GM19452 (cell line): ENCODE results near the gene DOCK4.
"Not testable (repeated sequence)": the region's sequence is repeated elsewhere in the genome, so short reads cannot be mapped to it uniquely, and the experiment has no call there.

ENCODE experiments used
- ATAC-seq: cut with Tn5 transposase; IDR thresholded peaks from one replicate; pipeline ENCODE4 v1.9.1; 2021; ENCODE audit not compliant: unreplicated experiment

DOCK4 gene

GRCh38 chr7:112206238-112206990 is at the start of gene DOCK4, which contains the start of gene ZNF277:
DOCK4 (minus strand) TSS chr7:112206399; CDS start chr7:112206138, 261 bp downstream.
ZNF277 (plus strand) TSS chr7:112206695; CDS start chr7:112206717, 22 bp downstream.
- ATAC-seq = peak; percentile 91

- no peak for ATAC-seq
These were observed 49.2 kb upstream of the DOCK4 start for GRCh38 chr7:112255388-112255720.

- no peak for ATAC-seq
These were observed 48.6 kb upstream of the DOCK4 start for GRCh38 chr7:112254709-112255387.

- ATAC-seq = no peak
These were observed 48.0 kb upstream of the DOCK4 start for GRCh38 chr7:112254156-112254555.

GRCh38 chr7:112252691-112253090 is 46.5 kb upstream of the DOCK4 start:
- no peak for ATAC-seq

GRCh38 chr7:112252141-112252540 is 45.9 kb upstream of the DOCK4 start:
- ATAC-seq = no peak

GRCh38 chr7:112249967-112250366 is 43.8 kb upstream of the DOCK4 start:
- ATAC-seq = not testable (repeated sequence)

- ATAC-seq = no peak
These were observed 42.4 kb upstream of the DOCK4 start for GRCh38 chr7:112248598-112248997.

GRCh38 chr7:112238852-112239610 is 32.8 kb upstream of the DOCK4 start:
- ATAC-seq = no peak

- ATAC-seq = no peak
These were observed 32.1 kb upstream of the DOCK4 start for GRCh38 chr7:112238330-112238729.

- ATAC-seq = no peak
These were observed 30.4 kb upstream of the DOCK4 start for GRCh38 chr7:112236597-112236996.

- ATAC-seq = no peak
These were observed 27.9 kb upstream of the DOCK4 start for GRCh38 chr7:112234147-112234546.

GRCh38 chr7:112233048-112233697 is 27.0 kb upstream of the DOCK4 start:
- ATAC-seq = no peak

- no peak for ATAC-seq
These were observed 26.2 kb upstream of the DOCK4 start for GRCh38 chr7:112232212-112232978.

GRCh38 chr7:112228632-112229031 is 22.4 kb upstream of the DOCK4 start:
- ATAC-seq = no peak

- no peak for ATAC-seq
These were observed 20.6 kb upstream of the DOCK4 start for GRCh38 chr7:112226701-112227276.

- ATAC-seq = no peak
These were observed 18.8 kb upstream of the DOCK4 start for GRCh38 chr7:112225006-112225405.

- ATAC-seq = no peak
These were observed 18.0 kb upstream of the DOCK4 start for GRCh38 chr7:112224186-112224585.

GRCh38 chr7:112223310-112223709 is 17.1 kb upstream of the DOCK4 start:
- ATAC-seq = no peak

- ATAC-seq = no peak
These were observed 14.8 kb upstream of the DOCK4 start for GRCh38 chr7:112220877-112221434.
